Neural cell (in vitro differentiated cells): ENCODE data around the gene HCFC1. TPM values are rescaled to one million over a fixed set of nuclear protein-coding genes. Genes with fewer than 3 reads are reported as not detected.

Experiments used
- H2AFZ ChIP-seq: fragments of 200-600, 300-800 bp; sonication (generic), shearing (Covaris generic); 2 replicates; pipeline ENCODE4 v1.6.0; 2014; ENCODE audit warnings: low read depth, mild to moderate bottlenecking, antibody characterized with exemption, low read length, moderate library complexity
- H3F3A ChIP-seq: fragments of 200-600 bp; shearing (Covaris generic); 2 replicates; pipeline ENCODE4 v1.6.1; 2016; ENCODE audit warnings: mild to moderate bottlenecking, moderate library complexity, mixed read lengths, antibody characterized with exemption, low read length; ENCODE audit not compliant: insufficient read depth, poor library complexity, severe bottlenecking
- H3K27ac ChIP-seq: fragments of 200-600, 300-800 bp; sonication (generic), shearing (Covaris generic); 2 replicates; pipeline ENCODE4 v1.5.1; 2014; ENCODE audit warnings: mild to moderate bottlenecking, low read length, moderate library complexity
- H3K27me3 ChIP-seq: fragments of 300-800, 200-600 bp; sonication (generic), shearing (Covaris generic); 2 replicates; pipeline ENCODE4 v1.6.0; 2014; ENCODE audit warnings: mild to moderate bottlenecking, low read depth, low read length, moderate library complexity; ENCODE audit not compliant: insufficient read depth
- H3K36me3 ChIP-seq: fragments of 300-800, 200-600 bp; sonication (generic), shearing (Covaris generic); 2 replicates; pipeline ENCODE4 v1.5.1; 2014; ENCODE audit warnings: mild to moderate bottlenecking, antibody characterized with exemption, low read length, moderate library complexity; ENCODE audit not compliant: insufficient read depth
- H3K4me2 ChIP-seq: fragments of 300-800, 200-600 bp; sonication (generic), shearing (Covaris generic); 2 replicates; pipeline ENCODE4 v1.6.0; 2014; ENCODE audit warnings: mild to moderate bottlenecking, low read length
- H3K4me3 ChIP-seq: fragments of 300-800, 200-600 bp; sonication (generic), shearing (Covaris generic); 2 replicates; pipeline ENCODE4 v1.5.1; 2014; ENCODE audit warnings: mild to moderate bottlenecking, low read length, moderate library complexity
- H3K79me2 ChIP-seq: fragments of 200-600 bp; shearing (Covaris generic); replicated peaks from 2 replicates; pipeline ENCODE4 v1.6.0; 2014; ENCODE audit warnings: mild to moderate bottlenecking, low read length, moderate library complexity; ENCODE audit not compliant: insufficient read depth
- H3K9ac ChIP-seq: fragments of 300-800, 200-600 bp; sonication (generic), shearing (Covaris generic); 2 replicates; pipeline ENCODE4 v1.6.1; 2016; ENCODE audit warnings: mild to moderate bottlenecking, low read length, mixed read lengths
- H3K9me2 ChIP-seq: fragments of 200-600 bp; shearing (Covaris generic); 2 replicates; pipeline ENCODE4 v1.6.1; 2016; ENCODE audit warnings: mild to moderate bottlenecking, low read length, mixed read lengths; ENCODE audit not compliant: insufficient read depth
- H3K9me3 ChIP-seq: fragments of 200-600, 300-800 bp; sonication (generic), shearing (Covaris generic); 2 replicates; pipeline ENCODE4 v1.6.1; 2016; ENCODE audit warnings: mild to moderate bottlenecking, mixed run types, low read length, moderate library complexity, mixed read lengths
- H4K20me1 ChIP-seq: fragments of 200-600 bp; shearing (Covaris generic); 2 replicates; pipeline ENCODE4 v1.6.1; 2016; ENCODE audit warnings: mild to moderate bottlenecking, mixed run types; ENCODE audit not compliant: insufficient read depth
- CTCF ChIP-seq: fragments of 450-650 bp; IDR thresholded peaks from 2 replicates; pipeline ENCODE4 v1.5.1; 2014; ENCODE audit warnings: antibody characterized with exemption, mild to moderate bottlenecking, moderate library complexity; ENCODE audit not compliant: poor library complexity, severe bottlenecking
- EP300 ChIP-seq: fragments of 450-650 bp; conservative IDR thresholded peaks from 2 replicates; pipeline ENCODE4 v1.6.1; 2014; ENCODE audit warnings: antibody characterized with exemption, mild to moderate bottlenecking, moderate library complexity; ENCODE audit not compliant: poor library complexity, severe bottlenecking
- EZH2 ChIP-seq: fragments of 200-600, 300-800 bp; shearing (Covaris generic), sonication (generic); IDR thresholded peaks from 2 replicates; pipeline ENCODE4 v1.6.1; 2014; ENCODE audit warnings: antibody characterized with exemption, low read length, borderline replicate concordance, mild to moderate bottlenecking; ENCODE audit not compliant: insufficient read depth, poor library complexity, severe bottlenecking
- MXI1 ChIP-seq: fragments of 450-650 bp; conservative IDR thresholded peaks from 2 replicates; pipeline ENCODE4 v1.6.1; 2014; ENCODE audit warnings: antibody characterized with exemption, mild to moderate bottlenecking; ENCODE audit not compliant: poor library complexity, severe bottlenecking
- POLR2AphosphoS5 ChIP-seq: IDR thresholded peaks from 2 replicates; pipeline ENCODE4 v1.6.1; 2012
- RAD21 ChIP-seq: fragments of 450-650 bp; conservative IDR thresholded peaks from 2 replicates; pipeline ENCODE4 v1.6.1; 2014; ENCODE audit warnings: antibody characterized with exemption, mild to moderate bottlenecking, moderate library complexity
- REST ChIP-seq: IDR thresholded peaks from 2 replicates; pipeline ENCODE4 v1.6.1; 2012; ENCODE audit warnings: borderline replicate concordance
- SMC3 ChIP-seq: fragments of 450-650 bp; conservative IDR thresholded peaks from 2 replicates; pipeline ENCODE4 v1.6.1; 2014; ENCODE audit warnings: antibody characterized with exemption, mild to moderate bottlenecking, moderate library complexity; ENCODE audit not compliant: poor library complexity
- TAF1 ChIP-seq: IDR thresholded peaks from 2 replicates; pipeline ENCODE4 v1.6.1; 2012; ENCODE audit warnings: low read depth
- polyA plus RNA-seq: library from polyadenylated mRNA; depleted of rRNA; stranded (reverse); fragments of >200 nt; gene quantifications from 2 replicates; pipeline ENCODE4 v1.2.3, GENCODE V29; 2014

Gene HCFC1
- polyA plus RNA-seq, 1 donor from 2014 or later = 7.3 TPM

- Histone ChIP-seq H3K79me2 (no peaks in the 10 kb centered on the region), H3K9me2 (no peaks in the 10 kb centered on the region), H3K27ac (peak within 1 kb of the TSS; percentile 37), H3K4me2 (peak within 1 kb of the TSS; percentile 48), H3F3A (no peaks in the 10 kb centered on the region), H3K9me3 (no peaks in the 10 kb centered on the region), H4K20me1 (no peaks in the 10 kb centered on the region), H3K4me3 (peak within 1 kb of the TSS; percentile 73), H3K27me3 (no peaks in the 10 kb centered on the region), H3K36me3 (no peaks in the 10 kb centered on the region), H2AFZ (no peak within 1 kb of the TSS), H3K9ac (peak within 1 kb of the TSS; percentile 70)
- TF ChIP-seq SMC3 (peak; percentile 31), REST (no peak), POLR2AphosphoS5 (peak; percentile 33), EZH2 (no peak), MXI1 (peak; percentile 73)
Observed at GRCh38 chrX:153934762-153935325, 36.8 kb downstream of the HCFC1 start, which contains the start of gene NAA10. Gene NAA10 (minus strand): TSS chrX:153935037. CDS start chrX:153934904, 133 bp downstream.

DNA sequence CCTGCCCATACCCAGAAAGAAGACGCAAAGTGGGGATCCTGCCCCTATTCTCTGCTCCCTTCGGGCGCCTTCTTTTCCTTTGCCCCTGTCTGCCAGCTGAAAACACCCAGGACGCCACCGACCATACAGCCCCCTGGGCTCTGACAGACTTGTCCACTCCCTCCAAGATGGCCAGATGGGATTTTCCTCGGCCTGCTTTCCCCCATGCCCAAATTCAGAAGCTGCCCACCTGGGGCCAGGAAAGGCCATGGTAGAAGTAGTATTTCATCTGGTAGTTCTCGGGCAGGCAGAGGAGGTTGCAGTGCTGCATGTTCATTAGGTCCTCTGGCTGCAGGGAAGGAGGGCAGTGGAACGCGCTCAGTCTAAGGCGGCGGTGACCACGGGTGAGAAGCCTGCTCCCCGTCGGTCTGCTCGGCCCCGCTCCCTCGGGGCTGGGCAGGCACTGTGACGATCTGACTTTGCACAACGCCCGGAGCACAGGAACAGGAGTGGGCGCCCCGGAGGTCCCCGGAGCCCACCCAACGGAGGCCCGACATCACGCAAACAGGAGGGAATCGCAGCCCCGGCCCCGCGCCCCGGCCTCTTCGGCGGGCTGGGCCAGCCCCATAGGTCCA, 37.4 kb downstream of the HCFC1 start:
- Histone ChIP-seq H3K9ac (peak overlapping the region; percentile 70), H3K9me2 (no peaks in the 10 kb centered on the region), H3K9me3 (no peaks in the 10 kb centered on the region), H3K4me2 (peak overlapping the region; percentile 48), H3K36me3 (no peaks in the 10 kb centered on the region), H4K20me1 (no peaks in the 10 kb centered on the region), H3K27me3 (no peaks in the 10 kb centered on the region), H3K27ac (peak overlapping the region; percentile 37), H3F3A (no peaks in the 10 kb centered on the region), H3K79me2 (no peaks in the 10 kb centered on the region), H2AFZ (no peak overlapping the region), H3K4me3 (peak overlapping the region; percentile 73)
- TF ChIP-seq MXI1 (no peak), RAD21 (peak; percentile 15)

DNA sequence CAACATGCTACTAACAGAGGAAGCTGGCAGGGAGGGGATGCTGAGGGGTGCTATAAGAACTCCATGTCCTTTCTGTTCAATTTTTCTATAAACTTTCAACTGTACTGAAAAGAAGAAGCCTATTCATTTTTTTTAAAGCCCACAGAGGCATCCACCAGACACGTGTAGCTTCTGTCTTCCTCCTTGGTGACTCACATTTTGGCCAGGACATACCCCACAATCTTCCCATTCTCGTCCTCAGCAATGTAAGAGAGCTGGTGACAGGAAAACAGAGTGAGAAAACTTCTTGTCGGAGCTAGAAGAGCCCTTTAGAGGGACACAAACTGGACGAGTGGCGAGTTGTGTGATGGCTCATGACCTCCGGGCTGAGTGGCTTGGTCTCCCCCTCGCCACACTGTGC, 37.9 kb downstream of the HCFC1 start:
- Histone ChIP-seq H3K79me2 (no peaks in the 10 kb centered on the region), H3K9me3 (no peaks in the 10 kb centered on the region), H3F3A (no peaks in the 10 kb centered on the region), H3K4me2 (no peak overlapping the region), H3K27me3 (no peaks in the 10 kb centered on the region), H3K27ac (no peak overlapping the region), H3K9ac (peak overlapping the region; percentile 70), H3K36me3 (no peaks in the 10 kb centered on the region), H3K4me3 (peak overlapping the region; percentile 73), H3K9me2 (no peaks in the 10 kb centered on the region), H2AFZ (no peak overlapping the region), H4K20me1 (no peaks in the 10 kb centered on the region)
- TF ChIP-seq EP300 = no peak
- no peak for TF ChIP-seq REST
- TF ChIP-seq SMC3 = no peak
- TF ChIP-seq MXI1 = no peak
- TF ChIP-seq CTCF = no peak
- TF ChIP-seq POLR2AphosphoS5 = no peak
- no peak for TF ChIP-seq TAF1
- no peak for TF ChIP-seq RAD21
- TF ChIP-seq EZH2 = no peak
